ENCODE data around the gene NR5A2.

The NR5A2 gene

GRCh38 chr1:200128944-200129879, 101.7 kb downstream of the NR5A2 start:
- DNase-seq: peak; percentile 23 to 40 (median 34)

- DNase-seq: peak; percentile 67 to 77 (median 74)
These were observed 103.0 kb downstream of the NR5A2 start for GRCh38 chr1:200130552-200130951.

DNA sequence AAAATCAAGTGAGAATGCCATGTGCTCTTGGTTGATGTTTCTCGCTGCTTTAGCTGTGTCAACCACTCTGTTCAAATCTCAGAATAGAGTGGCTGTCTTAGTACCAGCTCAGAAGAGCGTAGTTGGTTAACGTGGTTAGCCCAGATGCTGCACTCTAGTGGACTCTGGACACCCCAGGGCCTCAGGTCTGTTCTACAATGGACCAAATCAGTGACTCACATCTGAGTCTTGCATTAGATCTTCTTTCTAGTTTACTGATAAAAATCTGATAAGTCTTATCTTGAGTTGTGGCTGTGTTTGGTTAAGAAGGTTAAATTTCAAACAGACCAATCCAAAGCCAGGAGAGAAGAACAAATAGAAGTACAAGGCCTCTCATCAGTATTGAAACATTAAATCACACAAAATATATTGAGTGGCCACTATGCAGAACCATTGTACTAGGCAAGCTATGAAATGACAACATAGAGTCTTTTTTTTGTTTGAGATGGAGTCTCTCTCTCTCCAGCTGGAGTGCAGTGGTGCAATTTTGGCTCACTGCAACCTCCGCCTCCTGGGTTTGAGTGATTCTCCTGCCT, 104.1 kb downstream of the NR5A2 start:
- no peak for DNase-seq

DNA sequence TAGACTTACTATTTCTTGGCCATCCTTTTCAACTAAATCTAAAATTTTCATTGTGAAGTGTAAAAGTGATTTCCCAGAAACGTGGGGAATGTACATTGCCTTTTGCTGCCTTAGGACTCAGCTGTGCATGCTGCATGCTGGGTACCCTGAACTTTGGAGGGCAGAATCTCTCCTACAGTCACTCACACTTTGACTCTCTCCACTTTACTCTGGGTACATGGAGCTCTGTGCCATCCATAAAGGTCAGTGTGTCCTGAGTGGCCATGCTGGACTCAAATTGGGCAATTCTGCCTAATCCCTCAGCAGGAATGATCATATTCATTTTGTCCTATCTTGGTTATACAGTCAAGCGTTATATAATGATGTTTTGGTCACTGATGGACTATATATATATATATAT, 105.6 kb downstream of the NR5A2 start:
- DNase-seq: no peak

GRCh38 chr1:200134116-200134515, 106.6 kb downstream of the NR5A2 start:
- no peak for DNase-seq

GRCh38 chr1:200136384-200136783, 108.9 kb downstream of the NR5A2 start:
- no peak for DNase-seq

DNA sequence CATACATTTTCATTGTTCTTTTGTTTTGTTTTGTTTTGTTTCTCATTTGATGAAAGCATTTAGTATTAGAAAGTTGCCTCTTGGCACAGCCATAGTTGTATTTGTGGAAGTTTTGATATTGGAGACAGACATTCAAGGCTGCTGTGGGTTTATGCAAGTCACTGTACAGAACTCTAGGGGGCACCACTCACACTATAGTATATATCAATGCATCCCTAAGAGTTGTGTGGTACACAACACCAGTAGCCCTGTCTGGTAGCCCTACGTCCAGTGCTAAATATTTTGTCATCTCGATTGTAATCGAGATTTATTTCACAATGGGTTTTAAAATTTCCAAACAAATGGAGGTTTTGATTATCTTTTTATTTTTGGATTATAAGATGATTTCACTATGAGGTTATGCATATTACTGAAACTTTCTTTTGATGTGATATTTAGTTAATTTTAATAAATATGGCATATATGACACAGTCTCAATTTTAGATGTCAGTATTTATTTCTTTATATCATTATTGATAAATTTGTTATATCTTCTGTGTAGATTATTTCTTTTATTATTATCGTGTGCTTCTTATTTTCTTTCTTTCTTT, 112.2 kb downstream of the NR5A2 start:
- peak; percentile 69 to 85 (median 76) for DNase-seq

DNA sequence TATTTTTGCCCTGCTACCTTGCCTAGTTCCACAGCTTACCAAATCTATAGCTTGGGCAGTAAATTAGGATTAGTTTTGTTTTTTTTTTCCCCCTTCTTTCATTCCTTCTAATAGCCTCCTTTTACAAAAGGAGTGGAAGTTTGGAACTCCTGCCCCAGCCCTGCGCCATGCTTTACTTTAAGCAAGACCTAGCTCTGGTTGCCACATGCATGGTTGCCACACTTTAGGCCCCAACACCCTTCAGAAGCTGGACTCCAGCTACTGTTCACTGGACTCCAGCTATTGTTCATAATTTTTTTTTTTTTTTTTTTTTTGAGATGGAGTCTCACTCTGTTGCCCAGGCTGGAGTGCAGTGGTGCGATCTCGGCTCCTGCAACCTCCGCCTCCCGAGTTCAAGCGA, 115.8 kb downstream of the NR5A2 start:
- DNase-seq: peak in 1 of 3 donors; percentile 10

GRCh38 chr1:200146100-200146499, 118.6 kb downstream of the NR5A2 start:
- no peak for DNase-seq

GRCh38 chr1:200147094-200147493, 119.6 kb downstream of the NR5A2 start:
- no peak for DNase-seq

GRCh38 chr1:200147742-200148141, 120.2 kb downstream of the NR5A2 start:
- DNase-seq: no peak

DNA sequence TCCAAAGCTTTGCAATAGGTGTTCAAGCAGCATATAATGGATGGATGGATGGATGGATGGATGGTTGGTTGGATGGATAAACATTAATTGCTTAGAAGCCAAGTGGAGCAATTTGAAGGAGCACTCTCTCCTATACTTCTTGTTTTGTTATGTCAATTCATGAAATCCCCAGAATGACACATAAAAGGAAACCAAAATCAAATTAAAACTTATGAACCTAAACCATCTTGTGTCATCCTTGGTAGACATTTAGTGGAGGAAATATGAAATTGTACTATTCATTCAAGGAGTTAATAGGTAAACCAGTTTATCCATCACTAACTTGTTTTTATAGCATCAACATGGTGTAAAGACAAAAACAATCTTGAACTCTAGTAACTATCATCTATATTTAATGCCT, 122.5 kb downstream of the NR5A2 start:
- DNase-seq: peak; percentile 32 to 78 (median 69)

DNA sequence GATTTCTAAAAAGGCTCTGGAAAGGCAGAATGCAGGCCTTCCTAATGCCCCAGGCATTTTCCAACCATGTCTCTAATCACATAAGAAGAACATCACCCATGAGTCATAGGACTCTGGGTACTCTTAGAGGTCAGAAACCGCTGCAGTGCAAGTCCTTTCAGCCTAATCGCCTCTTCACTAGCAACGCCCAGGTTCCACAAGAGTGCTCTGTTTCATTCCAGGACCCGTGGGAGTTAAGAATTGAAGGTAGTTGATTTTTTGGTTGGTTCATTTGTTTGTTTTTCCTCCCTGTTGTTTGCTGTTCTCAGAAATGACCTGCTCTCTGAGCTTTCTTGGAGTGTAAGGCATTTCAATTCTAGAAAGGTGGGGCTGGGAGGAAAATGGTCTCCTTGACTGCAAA, 123.2 kb downstream of the NR5A2 start:
- DNase-seq: peak; percentile 31 to 57 (median 40)

DNA sequence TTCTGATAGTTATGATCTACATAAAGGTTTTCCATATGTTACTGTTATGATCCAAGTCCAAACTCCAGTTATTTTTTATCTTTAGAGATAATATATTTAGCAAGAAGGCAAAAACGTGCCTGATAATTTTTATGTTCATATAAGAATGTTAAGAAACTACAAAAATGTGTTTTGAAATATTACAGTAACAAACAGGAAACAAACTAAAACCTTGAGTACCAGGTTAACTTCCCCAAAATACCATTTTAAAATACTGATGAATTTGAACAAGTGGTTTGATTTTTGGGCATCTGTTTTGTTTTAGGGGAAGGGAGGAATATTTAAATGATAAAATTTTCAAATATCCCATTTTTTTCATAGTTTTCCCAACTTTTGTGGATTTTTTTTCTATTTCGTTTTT, 124.8 kb downstream of the NR5A2 start:
- no peak for DNase-seq

DNA sequence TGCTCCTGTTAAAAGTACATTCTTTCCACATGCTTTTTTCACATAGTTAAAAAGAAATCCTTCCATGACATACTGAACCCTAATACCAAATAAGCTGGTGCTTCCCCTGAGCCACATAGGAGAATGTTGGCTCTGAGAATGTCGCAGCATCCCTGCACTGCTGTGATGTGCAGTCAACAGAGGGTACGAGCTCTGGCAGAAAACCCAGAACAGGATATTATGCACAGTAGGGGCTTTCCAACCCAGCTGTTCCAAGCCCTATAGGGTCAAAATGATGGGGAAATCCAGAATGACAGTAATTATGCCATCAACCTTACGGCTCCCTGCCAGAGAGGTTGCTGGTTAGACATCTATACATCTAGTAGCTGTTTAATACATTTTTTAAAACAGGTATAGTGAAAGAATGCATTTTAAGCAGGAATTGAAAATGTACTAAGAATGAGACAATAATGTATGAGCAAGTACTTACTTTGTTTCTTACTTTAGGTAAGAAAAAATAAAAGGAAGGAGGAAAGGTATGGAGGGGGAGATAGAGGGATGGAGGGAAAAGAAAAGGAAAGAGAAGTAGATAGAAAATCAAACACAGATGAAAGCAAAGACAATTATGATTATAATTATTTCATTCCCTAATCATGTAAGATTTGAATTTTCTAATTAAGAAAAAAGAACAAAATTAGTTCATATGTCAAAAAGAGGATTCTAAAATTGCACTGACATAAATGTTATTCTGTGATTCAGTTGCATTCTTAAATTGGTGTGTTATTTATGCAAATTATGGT, 126.0 kb downstream of the NR5A2 start:
- DNase-seq: peak; percentile 76 to 87 (median 80)

GRCh38 chr1:200154069-200154767, 126.7 kb downstream of the NR5A2 start:
- DNase-seq: peak; percentile 23 to 37 (median 24)

DNA sequence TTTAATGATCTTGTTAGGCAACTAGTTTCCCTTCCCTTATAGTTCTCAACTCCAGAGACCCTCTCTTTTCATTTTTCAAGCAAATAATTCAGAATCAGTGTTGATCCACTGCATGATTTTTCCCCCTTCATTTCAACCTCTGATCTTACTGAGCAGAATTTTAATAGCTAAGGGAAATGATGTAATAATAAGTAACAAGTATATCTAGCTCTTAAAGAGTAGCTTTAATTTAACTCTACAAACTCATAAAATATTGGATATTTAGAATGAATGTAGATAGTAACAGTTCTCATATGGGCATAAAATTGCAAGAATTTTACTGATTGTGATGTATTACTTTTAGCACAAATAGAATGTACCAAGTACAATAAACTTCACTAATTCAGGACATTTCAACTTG, 130.2 kb downstream of the NR5A2 start:
- DNase-seq: no peak

- no peak for DNase-seq
These were observed 134.3 kb downstream of the NR5A2 start for GRCh38 chr1:200161801-200162200.

- no peak for DNase-seq
These were observed 134.7 kb downstream of the NR5A2 start for GRCh38 chr1:200162258-200162657.

DNA sequence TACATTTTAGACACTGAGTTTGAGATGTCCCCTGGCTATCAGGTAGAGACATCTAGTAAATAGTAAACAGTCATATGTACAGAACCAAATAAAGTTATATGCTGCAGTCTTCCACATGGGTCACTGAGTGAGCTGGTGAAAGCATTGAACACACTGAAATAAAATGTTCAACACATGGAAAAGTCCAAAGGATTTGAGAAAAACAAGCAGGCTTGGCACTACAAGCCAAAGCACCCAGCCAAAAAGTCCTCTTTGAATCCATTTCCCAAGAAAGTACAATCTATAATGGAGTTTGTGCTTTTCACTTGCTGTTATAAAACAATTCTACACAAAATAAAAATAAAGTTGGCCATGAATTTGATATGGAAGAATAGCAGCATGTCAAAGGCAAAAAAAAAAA, 135.4 kb downstream of the NR5A2 start:
- DNase-seq: no peak

DNA sequence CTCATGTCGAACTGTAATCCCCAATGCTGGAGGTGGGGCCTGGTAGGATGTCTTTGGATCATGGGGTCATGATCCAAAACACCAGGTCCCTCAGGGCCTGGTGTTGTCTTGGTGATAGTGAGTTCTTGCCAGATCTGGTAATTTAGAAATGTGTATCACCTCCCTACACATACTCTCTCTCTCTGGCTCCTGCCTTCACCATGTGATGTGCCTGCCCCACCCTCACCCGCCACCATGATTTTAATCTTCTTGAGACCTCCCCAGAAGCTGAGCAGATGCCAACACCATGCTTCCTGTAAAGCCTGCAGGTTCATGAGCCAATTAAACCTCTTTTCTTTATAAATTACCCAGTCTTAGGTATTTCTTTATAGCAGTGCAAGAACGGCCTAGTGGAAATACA, 136.4 kb downstream of the NR5A2 start:
- no peak for DNase-seq

- DNase-seq: no peak
These were observed 138.1 kb downstream of the NR5A2 start for GRCh38 chr1:200165493-200166220.

Data from suppressor macrophage treated with lipopolysaccharide for 1 hour (primary cell).